HG02610 (cell line): ENCODE results near the gene EED.
"Not testable (repeated sequence)": the region's sequence is repeated elsewhere in the genome, so short reads cannot be mapped to it uniquely, and the experiment has no call there.

Experiments
- ATAC-seq: cut with Tn5 transposase; IDR thresholded peaks from one replicate; pipeline ENCODE4 v1.9.1; 2021; ENCODE audit warnings: mild to moderate bottlenecking, moderate library complexity; ENCODE audit not compliant: unreplicated experiment

The EED gene

DNA sequence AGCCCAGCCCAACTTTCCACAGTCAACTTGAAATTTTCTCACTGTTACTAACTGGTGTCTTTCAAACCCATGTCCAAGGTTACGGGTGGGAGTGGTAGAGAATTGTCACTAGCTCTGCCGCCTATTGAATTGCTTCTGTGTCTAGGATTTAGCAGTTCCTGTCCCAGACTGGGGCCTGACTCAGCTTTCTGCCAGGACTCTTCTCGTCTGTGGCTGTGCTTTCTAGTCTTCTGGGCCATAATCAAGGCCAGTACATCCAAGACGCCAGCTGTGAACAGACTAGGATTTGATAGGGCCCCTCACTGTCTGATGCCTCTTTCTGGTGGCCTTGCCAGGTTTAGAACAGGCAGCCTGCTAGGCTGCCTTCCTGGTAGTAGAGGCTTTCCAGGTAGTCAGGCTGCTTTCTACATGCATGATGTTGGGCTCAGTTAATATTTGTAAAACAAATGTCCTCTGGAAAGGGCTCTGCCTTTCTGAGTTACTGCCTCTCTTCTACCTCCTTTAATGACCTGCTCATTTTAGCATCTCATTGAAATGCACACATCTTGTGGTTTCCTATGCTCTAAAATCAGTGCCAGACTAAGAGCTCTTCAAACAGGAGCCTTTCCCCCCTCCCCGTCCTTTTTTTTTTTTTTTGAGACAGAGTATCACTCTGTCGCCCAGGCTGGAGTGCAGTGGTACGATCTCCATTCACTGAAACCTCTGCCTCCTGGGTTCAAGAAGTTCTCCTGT, 44.4 kb downstream of the EED start:
- ATAC-seq: no peak

DNA sequence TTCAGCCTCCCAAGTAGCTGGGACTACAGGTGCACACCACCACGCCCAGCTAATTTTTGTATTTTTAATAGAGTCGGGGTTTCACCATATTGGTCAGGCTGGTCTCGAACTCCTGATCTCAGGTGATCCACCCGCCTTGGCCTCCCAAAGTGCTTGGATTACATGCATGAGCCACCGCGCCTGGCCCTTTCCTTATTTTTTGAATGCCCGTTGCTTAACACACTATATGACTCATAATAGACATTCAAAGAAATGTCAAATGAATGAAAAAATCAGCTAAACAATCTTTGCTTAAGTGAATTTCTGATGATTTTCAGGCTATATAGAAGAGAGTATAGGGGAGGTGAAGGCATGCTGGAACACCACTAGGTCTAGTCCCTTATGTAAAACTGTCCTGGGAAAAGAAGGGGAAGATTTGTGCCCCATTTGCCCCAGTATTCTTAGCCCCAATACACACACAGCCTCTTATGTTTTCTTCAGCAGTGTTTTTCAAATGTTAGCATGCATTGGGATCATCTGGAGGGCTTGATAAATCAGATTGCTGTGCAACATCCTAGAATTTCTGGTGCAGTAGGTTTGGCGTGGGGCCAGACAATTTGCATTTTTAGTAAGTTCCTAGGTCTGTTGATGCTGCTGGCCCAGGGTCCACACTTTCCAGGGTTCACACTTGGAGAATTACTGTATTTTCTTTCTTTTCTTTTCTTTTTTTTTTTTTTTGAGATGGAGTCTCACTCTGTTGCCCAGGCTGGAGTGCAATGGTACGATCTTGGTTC, 45.1 kb downstream of the EED start:
- ATAC-seq: not testable (repeated sequence)

DNA sequence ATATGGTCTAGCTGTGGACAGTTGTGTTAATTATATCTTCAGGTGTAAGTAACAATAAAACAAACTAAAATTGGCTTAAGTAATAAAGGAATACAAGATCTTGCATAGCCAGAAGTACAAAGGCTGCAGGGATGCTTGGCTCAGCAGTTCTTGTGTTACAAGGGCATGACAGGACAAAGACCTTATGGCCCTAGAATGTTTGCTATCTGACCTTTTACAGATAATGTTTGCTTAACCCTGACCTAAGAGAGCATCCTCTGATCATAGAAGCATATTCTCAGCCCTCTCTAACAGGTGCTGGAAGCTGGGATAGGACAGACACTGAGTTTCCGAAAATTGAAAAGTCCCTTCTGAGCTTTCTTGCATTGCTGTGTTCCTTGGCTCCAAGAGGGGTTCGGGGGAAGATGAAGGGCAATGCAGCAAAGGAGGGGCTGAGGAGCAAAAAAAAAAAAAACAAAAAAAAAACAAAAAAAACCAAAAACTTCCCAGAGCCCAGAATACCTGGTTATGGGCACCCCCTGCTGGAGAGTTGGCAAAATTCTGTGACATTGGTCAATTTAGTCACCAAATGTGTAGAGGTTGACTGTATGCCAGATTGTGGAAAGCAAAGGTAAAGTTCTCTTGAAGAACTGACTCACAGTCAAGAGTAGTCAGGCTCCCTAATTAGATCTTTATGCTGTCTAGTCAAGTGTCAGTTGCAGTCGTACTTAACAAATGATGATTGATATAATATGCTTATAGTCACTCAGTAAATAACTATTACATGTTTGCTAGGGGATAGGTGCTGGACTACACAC, 47.1 kb downstream of the EED start:
- no peak for ATAC-seq

DNA sequence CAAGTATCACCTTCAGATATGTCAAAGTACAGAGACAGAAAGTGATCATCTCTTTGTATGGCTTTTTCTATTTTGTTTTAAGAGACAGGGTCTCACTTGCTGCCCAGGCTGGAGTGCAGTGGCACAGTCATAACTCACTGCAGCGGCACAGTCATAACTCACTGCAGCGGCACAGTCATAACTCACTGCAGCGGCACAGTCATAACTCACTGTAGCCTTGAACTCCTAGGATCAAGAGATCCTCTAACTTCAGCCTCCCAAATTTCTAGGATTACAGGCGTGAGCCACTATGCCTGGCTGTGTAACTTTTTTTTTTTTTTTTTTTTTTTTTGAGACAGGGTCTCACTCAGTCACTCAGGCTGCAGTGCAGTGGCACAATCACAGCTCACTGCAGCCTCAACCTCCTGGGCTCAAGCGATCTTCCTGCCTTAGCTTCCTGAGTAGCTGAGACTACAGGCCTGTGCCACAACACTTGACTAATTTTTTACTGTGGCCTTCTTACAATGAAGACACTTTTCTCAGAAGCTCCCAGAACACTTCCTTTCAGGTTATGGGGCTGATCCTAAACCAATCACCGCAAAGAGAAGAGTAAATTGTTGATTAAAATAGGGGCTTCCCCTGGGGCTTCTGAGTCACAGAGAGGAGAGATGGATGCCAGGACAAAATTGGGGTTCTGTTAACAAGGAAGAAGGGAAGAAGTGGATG, 48.5 kb downstream of the EED start:
- ATAC-seq: peak; percentile 77

DNA sequence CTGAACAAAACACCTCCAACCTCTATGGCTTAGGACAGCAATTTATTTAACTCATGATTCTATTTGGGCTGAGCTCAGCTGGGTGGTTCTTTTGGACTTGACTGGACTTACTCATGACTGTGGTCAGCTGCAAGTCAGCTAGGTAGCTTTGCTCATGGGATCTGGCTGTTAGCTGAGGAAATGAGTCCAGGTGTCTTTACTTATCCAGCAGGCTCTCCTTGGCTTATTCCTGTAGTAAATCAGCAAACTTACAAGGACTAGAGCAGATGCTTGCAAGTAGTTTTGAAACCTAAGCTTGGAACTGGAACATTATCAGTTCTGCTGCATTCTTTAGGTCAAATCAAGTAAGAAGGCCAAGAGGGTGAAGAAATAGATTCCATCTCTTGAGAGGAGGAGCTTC, 49.5 kb downstream of the EED start:
- no peak for ATAC-seq

DNA sequence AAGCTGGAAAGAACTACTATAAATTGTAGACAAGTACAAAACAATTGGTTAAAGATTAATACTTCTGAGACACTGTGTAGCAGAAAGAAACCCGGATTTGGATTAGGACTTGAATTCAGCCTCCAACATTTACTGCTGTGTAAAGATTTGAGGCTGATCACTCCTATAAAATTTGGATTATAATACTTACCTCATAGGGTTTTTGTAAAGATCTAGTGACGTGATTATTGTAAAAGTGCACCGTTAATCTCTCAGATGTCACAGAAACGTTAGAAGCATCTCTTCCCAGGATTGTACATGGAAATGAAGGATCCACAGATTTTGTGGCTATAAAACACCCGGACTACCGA, 57.2 kb downstream of the EED start:
- ATAC-seq: no peak

DNA sequence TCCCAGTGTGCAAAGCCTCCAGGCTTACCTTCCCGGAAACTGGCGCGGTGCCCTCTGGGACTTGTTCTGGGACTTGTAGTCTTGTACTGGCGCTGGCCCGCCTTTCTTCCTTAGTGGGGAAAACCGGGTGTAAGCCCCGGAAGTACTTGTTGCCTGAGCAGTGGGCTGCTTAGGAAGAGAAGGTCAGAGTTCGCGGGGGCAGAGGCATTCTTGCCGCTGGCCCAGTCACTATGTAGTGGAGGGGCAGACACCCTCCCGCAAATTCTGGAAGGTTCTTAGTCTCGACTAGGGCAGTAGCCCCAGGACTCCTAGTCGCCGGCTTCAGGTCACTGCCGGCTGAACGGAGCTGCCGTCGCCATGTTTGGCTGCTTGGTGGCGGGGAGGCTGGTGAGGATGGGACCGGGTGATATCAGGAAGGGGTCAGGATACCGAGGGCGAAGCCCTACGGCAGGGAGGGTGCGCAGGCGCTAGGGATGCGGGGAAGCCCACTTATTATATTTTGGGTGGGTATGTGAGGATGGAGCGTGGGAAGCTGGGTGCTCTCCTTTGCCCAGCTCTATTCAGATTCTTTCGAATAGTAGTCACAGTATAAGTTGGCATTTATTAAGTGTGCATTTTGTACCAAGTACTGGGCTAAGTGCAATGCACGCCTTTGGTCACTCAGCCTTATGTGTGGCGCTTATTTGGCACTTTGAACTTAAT, 57.7 kb downstream of the EED start, which contains the start of gene HIKESHI:
HIKESHI (plus strand) TSS at position 149 of the 702 bp plus-strand sequence; CDS start at position 358, 209 bp downstream.
- peak; percentile 99 for ATAC-seq

DNA sequence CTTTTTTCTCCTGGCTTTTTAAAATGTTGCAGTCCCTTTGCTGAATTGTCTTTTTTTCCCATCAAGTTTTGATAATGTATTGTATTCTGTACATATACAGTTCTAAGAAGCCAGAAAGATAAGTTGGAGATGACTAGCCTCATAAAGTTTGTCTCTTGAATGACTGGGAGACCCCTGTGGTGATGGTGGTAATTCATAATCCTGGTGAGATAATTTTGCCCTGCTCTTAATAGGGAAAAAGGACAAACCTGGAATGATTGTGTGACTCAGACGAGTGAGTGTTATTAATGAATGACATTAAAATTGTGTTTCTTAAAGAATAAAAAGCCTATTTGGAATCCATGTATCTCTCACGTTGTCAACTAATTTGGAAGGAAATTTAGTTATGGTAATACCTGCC, 58.7 kb downstream of the EED start:
- ATAC-seq: no peak

DNA sequence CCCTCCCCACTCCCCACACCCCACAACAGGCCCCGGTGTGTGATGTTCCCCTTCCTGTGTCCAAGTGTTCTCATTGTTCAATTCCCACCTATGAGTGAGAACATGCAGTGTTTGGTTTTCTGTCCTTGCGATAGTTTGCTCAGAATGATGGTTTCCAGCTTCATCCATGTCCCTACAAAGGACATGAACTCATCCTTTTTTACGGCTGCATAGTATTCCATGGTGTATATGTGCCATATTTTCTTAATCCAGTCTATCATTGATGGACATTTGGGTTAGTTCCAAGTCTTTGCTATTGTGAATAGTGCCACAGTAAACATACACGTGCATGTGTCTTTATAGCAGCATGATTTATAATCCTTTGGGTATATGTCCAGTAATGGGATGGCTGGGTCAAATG, 64.2 kb downstream of the EED start:
- ATAC-seq: not testable (repeated sequence)

DNA sequence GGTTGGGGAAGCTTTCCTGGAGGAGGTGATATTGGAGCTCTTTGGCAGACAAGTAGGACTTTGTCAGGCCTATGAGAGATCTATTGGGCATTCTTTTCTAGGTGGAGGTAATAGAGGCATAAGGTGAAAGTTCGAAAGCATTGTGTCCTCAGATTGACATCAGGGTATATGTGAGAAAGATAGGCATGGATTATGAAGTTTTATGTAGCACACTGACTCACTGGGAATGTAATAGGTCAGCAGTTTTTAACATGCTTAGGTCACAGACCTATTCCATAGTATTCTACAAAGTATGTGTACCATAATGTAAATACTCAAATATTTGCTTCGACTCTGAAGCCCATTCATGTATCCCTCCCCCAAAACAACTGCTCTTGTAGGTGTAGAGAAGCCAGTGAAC, 69.2 kb downstream of the EED start:
- no peak for ATAC-seq

DNA sequence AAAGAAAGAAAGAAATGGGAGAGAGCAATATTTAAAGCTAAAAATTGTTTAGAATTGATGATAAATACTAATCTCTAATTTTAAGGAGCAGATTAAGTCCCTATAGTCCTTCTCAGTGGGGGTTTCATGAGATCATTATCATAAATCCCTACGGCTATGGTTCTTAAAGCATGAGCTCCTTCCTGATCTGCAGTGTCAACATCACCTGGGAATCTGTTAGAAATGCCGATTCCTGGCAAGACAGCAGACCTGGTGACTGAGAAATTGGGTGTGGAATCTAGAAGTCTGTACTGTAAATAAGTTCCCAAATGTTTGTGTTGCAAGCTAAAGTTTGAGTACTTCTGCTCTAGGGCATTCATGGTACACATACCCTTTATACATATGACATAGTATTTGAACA, 70.1 kb downstream of the EED start:
- ATAC-seq: no peak
